AG09319 (cell line): Measurements from ENCODE around the gene MYLK.

Experiments used
- DNase-seq: peaks from one replicate; pipeline ENCODE4 v3.0.0-alpha.2; 2010; ENCODE audit warnings: low read depth; ENCODE audit errors: extremely low read depth
- TF ChIP-seq, protein P1 (sequence below): IDR thresholded peaks from 2 replicates; pipeline ENCODE4 v1.5.1; 2011; ENCODE audit warnings: low read depth, mild to moderate bottlenecking, inconsistent platforms, low read length, moderate library complexity

Gene MYLK

GRCh38 chr3:123877466-123877865 lies 6.7 kb downstream of the MYLK start:
- no peak for DNase-seq
- TF ChIP-seq, protein P1, sequence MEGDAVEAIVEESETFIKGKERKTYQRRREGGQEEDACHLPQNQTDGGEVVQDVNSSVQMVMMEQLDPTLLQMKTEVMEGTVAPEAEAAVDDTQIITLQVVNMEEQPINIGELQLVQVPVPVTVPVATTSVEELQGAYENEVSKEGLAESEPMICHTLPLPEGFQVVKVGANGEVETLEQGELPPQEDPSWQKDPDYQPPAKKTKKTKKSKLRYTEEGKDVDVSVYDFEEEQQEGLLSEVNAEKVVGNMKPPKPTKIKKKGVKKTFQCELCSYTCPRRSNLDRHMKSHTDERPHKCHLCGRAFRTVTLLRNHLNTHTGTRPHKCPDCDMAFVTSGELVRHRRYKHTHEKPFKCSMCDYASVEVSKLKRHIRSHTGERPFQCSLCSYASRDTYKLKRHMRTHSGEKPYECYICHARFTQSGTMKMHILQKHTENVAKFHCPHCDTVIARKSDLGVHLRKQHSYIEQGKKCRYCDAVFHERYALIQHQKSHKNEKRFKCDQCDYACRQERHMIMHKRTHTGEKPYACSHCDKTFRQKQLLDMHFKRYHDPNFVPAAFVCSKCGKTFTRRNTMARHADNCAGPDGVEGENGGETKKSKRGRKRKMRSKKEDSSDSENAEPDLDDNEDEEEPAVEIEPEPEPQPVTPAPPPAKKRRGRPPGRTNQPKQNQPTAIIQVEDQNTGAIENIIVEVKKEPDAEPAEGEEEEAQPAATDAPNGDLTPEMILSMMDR, result no peak

GRCh38 chr3:123876858-123877257 lies 7.3 kb downstream of the MYLK start:
- TF ChIP-seq, protein P1, result peak; percentile 7
- no peak for DNase-seq

DNA sequence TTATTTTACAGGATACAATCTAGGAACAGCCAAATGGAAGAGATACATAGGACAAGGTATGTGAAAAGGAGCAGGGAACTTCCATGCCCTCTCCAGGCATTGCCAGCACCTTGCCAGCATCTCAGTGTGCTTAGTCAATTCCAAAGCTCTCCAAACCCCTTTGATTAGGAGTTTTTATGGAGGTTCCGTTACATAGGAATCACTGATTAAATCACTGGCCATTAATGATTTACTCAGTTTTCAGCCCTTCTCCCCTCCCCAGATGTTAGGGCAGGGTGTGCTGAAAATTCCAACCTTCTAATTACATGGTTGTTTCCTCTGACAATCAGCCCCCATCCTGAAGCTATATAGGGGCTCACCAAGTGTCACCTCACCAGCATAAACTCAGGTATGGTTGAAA lies 11.5 kb downstream of the MYLK start:
- no peak for DNase-seq
- TF ChIP-seq, protein P1, result no peak

- no peak for DNase-seq
- TF ChIP-seq, protein P1, result no peak
Observed at GRCh38 chr3:123871946-123872345, 12.2 kb downstream of the MYLK start.

GRCh38 chr3:123870033-123870432 lies 14.1 kb downstream of the MYLK start:
- DNase-seq, result no peak
- TF ChIP-seq, protein P1, result no peak

- TF ChIP-seq, protein P1, result no peak
- DNase-seq, result no peak
Observed at GRCh38 chr3:123869165-123869564, 15.0 kb downstream of the MYLK start.

- no peak for DNase-seq
- TF ChIP-seq, protein P1, result no peak
Observed at GRCh38 chr3:123864706-123865105, 19.4 kb downstream of the MYLK start.

DNA sequence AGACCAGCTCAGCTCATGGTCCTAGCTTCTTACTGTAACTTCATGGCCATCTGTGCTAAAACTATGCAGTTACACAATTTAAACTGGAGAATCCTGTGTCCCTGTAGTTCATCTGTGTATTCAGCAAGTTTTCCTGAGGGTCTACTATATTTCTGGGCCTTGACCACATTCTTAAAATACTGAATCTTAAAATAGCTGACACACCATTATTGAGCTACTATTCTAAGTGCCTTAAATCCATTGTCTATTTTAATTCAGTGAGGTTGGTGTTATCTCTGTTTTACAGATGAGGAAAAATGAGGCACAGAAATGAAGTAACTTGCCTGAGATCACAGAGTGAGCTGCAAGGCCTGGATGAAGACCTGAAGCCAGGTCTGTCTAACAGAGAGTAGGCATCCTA lies 22.0 kb downstream of the MYLK start:
- DNase-seq, result no peak
- TF ChIP-seq, protein P1, result no peak
